Activated T-helper 1 cell treated with Interleukin-2 at 50 U/mL for 16 hours (primary cell): Measurements from ENCODE around the gene FAM187B.

Experiments used
- DNase-seq: peaks from one replicate; pipeline ENCODE4 v3.0.0-alpha.2; 2020; ENCODE audit warnings: low read depth

FAM187B gene

DNA sequence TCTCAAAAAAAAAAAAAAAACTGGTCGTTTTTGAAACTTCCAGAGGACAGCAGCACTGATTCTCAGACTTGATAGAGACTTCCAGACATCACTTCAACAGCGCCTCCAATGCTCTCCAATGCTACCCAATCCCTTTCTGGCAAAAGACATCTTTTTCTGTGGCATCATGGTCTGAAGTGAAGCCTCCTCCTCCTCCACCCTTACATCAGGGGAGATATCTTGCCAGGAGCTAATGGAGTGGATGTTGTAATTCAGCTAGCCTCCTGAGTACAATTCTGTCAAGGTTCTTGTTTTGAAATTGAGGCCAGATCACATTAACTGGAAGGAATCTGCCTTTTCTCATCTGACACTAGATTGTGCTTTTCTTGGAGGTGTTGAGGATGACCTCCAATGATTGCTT, 49.8 kb downstream of the FAM187B start:
- no peak for DNase-seq

- DNase-seq, result no peak
Observed at GRCh38 chr19:35177377-35178274, 50.9 kb downstream of the FAM187B start.

- no peak for DNase-seq
Observed at GRCh38 chr19:35176181-35176570, 52.4 kb downstream of the FAM187B start.
